ENCODE results near the gene PYHIN1. TPM values are rescaled to one million over a fixed set of nuclear protein-coding genes. Genes with fewer than 3 reads are reported as not detected.

PYHIN1 gene
- 0.21 TPM for total RNA-seq

DNA sequence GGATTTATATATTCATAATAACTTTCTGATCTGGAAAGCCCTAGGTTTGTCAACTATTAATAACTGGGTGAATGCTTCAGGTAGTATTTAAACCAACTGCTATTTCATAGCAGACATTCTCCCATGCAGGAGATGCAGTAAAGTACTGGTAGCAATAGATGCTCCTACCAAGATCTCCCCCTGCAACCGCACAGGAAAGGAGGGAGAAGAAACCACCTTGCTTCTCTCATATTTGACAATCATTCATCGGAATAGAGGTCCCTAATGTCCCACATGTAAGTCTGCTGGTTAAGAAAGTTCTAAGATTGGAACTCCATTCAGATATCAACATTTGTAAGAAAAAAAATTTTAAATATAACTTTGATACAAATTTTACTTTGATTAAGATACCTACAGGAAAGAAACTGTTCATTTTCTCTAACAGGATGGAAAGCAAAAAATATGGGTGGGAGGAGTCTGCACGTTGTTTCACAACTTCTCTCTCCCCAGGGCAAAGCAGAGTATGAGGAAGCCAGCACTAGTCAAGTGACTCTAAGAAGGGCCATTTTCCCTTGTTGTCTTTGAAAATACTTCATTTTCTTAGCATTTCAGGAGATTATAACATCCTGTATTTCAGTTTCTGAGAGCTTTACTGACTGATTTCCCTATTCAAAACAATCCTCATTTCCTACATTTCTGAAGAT, at the start of gene PYHIN1:
Gene PYHIN1, plus strand, starts transcription at position 498 of the 683 bp plus-strand sequence. CDS start 5,359 bp downstream, outside the sequence.
- no peak for DNase-seq

DNA sequence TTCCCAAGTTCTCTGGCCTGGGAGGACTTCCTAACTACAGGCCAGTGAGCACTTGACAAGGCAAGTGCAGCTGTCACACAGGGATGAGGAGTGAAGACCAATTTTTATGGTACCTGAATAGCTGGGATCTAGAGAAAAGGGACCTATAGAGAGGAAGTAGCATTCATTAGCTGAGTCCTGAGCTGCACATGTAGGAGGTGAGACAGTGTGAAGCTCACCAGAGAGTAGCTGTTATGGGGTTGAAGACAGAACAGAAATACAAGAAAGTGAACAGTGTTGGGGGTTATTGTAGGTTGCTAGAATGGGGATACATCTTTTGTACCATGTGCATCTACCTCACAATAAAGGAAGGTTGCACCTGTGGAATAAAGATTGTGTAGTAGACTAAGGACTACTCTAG, 37.7 kb upstream of the PYHIN1 start:
- no peak for DNase-seq

DNA sequence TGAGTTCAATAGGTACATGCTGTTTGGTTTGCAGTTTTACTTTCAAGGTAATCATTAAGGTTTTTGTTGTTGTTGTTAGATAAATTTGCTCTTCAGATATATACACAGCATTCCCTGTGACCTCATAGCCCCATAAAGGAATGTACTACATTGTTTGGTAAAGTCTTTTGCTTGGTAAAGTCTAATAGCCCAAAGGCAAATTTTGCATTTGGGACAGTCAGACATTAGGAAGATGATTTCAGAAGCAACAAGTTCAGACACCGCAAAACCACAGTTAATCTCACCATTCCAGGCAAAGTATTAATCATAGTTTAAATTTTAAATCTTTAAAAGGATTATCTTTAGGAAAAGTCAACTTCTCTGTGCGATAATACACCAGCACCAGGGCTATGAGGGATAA, 32.6 kb upstream of the PYHIN1 start:
- DNase-seq = peak; percentile 2

DNA sequence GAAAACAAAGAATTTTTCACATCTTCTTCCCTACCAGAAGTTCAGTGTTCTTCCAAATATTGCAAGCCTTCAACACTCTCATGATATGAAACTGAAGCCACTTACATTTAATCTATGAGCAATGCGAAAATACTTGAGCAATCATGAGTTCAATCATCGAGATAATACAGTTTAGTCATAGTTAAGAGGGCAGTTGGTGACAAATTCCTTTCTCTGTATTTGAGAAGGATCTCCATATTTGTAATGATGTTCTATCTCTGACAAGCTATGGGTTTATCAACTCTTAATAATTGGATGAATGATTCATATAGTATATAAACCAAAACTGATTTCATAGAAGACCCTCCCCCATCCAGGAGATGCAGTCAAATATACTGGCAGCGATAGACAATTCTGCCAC, 29.7 kb upstream of the PYHIN1 start:
- no peak for DNase-seq

DNA sequence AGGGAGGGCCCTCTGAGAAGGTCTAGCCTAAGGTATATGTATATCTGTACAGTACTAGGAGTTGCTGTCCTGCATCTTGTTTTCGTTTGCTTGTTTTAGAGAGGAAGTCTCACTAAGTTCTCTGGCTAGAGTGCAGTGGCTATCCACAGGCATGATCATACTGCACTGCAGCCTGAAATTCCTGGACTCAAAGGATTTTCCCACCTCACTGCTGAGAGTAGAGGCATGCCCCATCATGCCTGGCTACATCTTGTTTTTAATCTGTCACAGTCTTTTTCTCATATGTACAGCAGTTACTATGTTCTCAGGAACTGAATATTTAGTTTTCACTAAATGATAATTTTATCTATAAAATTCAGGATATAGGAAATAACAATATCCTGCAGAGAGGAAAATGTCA, 15.3 kb upstream of the PYHIN1 start:
- DNase-seq = no peak

DNA sequence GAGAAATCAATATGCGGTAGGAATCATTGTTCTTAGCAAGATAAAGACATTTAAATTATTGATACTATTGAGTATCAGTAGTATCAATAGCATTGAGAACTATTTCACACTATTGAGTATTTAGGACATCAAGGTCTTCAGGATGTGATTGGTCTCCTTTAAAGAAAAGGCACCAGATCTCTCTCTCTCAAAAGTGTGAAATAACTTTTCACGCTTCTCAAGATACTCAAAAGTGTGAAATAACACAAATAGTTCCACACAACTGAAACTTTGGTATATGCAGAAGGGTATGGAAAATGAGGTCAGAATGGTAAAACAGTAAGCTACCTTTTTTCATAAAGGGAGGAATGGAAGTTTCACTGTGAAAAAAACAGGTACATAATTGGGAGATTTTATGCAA, 6.7 kb upstream of the PYHIN1 start:
- DNase-seq = no peak

DNA sequence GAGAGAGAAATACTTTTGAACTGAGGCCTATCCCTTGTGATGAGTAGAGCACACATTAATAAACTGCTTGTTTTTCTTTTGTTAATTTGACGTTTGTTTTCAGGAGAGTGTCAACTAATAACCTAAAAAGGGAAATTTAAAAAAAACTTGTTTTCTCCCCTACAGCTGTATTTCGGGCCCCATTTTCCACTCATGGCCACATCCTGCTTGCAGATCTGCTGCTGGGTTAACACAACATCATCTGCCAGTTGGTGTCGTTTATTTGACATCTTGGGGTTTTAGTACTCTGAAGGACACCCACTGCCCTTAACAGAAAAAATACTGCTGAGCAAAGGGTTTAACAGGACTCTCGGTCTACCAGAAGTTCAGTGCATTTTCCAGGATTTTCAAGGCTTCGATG, 848 bp upstream of the PYHIN1 start:
- DNase-seq = no peak

GRCh38 chr1:158932171-158932570, 819 bp downstream of the PYHIN1 start:
- DNase-seq = no peak

DNA sequence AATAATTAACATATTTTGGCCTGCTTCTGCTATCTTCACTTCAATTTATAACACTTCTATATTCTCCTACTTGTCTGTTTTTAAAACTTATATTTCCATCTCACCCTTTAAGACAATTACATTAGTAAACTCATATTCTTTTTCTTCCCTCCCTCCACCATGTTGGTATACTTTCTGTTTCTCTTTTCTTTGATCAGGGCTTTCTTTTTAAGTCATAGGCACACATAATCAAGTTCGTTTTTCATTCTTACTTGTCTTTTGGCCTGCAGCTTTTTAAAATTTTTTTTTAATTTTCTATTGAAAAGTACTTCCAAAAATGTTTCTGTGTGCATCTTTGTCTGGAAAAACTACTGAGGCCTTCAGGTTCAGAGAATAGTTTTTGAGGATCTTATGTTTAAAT, 2.3 kb downstream of the PYHIN1 start:
- no peak for DNase-seq

DNA sequence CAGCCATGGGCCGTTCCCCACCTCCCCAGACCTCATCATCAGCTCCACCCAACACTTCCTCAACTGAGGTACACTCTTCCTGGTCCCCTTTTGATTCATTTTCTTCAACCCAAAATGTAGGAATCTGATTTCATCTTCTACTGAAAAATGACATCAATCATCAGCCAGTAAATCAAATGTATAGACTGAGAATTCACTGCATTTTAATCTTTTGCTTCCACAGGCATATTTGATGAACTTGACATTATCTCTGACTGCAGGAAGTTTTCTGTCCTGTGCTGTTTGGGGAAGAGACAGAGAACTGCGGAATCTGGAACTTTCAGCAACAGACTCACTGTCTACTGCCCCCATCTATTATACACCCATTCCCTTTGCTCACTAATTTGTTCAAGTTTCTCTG, 7.8 kb downstream of the PYHIN1 start:
- DNase-seq = no peak

DNA sequence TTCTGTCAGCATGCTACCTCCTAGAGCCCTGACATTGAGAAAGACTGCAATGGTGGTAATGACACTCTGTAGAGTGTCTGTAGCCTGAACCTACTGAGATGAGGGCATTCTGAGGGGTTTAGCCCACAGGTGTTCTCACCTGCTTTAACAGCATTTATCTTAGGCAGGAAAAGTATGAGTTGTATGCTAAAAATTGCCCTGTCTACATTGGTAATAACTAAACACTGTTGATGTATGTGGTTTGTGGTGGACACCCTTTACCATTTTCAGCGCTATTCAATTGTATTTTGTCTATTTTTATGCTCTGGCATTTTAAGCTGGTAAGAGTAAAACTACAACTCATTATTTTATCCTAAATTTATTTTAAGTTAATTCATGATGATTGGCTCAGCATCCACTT, 10.0 kb downstream of the PYHIN1 start:
- no peak for DNase-seq

DNA sequence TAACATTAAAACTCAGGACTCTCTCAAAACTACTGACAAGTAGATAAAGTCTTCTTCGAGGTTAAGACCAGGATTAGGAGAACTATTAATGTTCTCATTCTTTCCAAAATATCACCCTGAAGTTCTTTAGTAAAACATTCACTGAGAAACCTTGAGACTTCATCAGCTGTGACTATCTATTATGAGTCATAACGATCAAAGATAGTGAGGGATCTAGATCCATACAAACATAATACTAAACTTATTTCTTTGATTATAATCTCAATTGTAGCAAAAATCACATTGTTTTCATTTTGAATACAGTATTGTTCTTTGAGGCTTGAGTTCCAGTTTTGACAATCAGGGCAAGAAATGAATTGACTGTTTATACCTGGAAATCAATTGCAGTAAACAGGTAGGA, 11.1 kb downstream of the PYHIN1 start:
- DNase-seq = no peak

GRCh38 chr1:158943059-158943458, 11.7 kb downstream of the PYHIN1 start:
- no peak for DNase-seq

DNA sequence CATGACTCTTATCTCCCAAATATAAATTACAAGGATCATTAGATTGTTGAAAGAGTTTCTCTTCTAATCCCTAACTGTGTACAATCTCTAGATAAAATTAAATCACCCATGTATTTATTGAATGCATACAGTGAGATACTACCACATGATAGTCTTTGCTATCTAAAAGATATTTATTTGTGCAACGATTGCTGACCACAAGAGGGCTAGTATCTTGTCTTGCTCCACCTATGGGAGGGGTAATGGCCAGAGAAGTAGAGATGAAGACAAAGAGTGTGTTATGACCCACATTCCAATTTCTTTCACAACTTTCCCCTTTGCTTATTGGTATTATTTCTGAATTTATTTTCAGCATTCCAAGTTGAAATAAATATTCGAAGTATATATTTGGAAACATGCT, 13.7 kb downstream of the PYHIN1 start:
- DNase-seq = no peak

DNA sequence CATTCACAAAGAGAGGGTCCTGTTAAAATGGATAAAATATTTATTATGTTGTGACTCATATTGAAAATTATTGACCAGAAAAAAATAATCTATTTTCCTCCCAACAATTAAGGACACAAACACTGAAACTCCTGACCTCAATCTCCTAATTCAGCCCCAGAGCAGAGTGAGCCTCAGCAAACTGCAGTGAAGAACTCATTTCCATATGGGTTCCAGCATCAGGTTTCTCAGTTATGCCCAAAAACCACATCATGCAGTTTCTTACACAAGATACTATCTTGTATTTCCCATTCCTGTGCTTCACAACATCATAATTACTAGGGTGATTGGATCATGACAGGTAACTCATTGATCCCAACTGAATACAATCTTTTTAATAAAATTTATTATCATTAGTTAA, 15.4 kb downstream of the PYHIN1 start:
- DNase-seq = no peak

GRCh38 chr1:158951956-158952355, 20.6 kb downstream of the PYHIN1 start:
- no peak for DNase-seq

DNA sequence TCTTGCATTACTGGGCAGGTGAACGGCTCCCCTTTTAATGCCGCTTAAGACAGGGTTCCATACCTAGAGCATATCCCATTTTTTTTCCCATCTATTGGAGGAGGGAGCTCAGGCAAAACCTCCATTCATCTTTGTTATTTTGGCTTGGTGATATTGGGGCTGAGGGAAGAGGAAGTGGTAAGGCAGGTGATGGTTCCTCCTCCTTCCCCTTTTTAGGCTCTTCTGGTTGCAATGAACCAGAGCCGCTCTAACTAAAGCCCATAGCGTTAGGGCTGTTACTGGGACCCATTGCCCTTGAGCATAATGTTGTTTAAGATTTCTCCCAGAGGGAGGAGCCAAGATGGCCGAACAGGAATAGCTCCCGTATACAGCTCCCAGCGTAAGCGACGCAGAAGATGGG, 21.1 kb downstream of the PYHIN1 start:
- no peak for DNase-seq

- DNase-seq = no peak
These were observed 29.8 kb downstream of the PYHIN1 start for GRCh38 chr1:158961178-158961577.

GRCh38 chr1:158962983-158963382, 31.6 kb downstream of the PYHIN1 start:
- DNase-seq = no peak

DNA sequence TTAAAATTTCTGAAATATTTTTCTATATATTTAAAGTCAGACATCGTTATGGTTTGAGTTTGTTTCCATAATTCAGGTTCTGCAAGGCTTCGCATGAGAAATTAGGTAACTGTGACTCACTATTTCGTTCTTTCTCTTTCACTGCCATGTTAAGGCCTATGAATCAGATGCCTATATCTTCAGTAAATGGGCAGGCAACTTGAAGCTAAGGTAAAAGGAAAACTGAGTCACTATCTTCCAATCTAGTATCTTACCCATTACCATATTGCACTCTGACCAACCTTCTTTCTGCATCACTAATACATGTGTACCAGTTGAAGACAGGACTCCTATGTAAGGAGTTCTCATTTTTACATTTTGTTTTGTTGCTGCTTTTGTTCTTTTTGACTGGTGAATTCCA, 37.8 kb downstream of the PYHIN1 start:
- DNase-seq = no peak

DNA sequence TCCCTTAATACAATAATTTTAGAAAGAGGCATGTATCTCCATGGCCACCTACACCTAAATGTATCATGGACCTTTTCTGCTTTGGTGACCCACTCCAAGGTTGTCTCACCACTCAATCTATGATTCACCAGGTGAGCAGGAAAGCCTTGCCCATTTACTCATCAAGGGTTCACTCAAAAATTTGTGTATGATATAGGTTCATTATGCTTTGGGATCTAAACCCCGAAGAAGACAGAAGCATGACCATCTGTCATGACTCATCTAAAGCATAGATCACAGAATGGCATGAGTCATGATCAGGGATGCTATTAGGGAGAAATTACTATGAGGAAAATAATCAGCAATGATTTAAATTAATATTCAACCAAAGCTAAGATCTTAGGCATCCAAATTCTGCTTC, 38.5 kb downstream of the PYHIN1 start:
- no peak for DNase-seq

- DNase-seq = no peak
These were observed 41.5 kb downstream of the PYHIN1 start for GRCh38 chr1:158972841-158973240.

DNA sequence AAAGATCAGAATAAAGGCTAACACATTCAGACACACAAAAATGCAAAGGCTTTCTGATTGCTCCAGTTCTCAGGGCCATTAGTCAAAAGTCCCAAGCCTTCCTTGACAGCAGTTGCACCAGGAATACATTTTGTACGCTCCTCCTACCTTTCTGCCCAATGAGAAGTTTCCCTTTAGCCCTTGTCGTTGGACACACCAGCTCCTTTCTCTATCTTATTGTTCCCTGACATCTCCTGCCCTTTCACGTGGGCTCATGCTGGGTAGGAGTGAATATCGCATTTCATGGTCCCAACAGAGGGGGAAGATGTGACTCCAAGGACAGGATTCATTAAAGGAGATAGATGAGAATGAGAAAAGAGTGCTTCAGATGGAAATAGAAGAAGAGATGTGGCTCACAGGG, 44.9 kb downstream of the PYHIN1 start:
- DNase-seq = no peak

- no peak for DNase-seq
These were observed 47.4 kb downstream of the PYHIN1 start for GRCh38 chr1:158978730-158979129.

- DNase-seq = no peak
These were observed 47.9 kb downstream of the PYHIN1 start for GRCh38 chr1:158979229-158979628.
